Body of pancreas (tissue), 4 donors: ENCODE measurements around the gene ZNF536.

Source experiments
- POLR2A ChIP-seq, 3 donors: fragments of 450-650 bp; IDR thresholded peaks; one replicate each; pipeline ENCODE4 v1.6.1; 2016; ENCODE audit warnings: antibody characterized with exemption in 3 of 3, mild to moderate bottlenecking in 2 of 3
- TF ChIP-seq, protein P1 (sequence below), 7 experiments: fragments of 450-650 bp in 4 of 7; fragments of 200-600 bp in 3 of 7; sonication (generic) in 3 of 7; IDR thresholded peaks; one replicate each; pipeline ENCODE4 v1.5.1; 2016 to 2019; ENCODE audit warnings: antibody characterized with exemption in 7 of 7

- TF ChIP-seq, protein P1, sequence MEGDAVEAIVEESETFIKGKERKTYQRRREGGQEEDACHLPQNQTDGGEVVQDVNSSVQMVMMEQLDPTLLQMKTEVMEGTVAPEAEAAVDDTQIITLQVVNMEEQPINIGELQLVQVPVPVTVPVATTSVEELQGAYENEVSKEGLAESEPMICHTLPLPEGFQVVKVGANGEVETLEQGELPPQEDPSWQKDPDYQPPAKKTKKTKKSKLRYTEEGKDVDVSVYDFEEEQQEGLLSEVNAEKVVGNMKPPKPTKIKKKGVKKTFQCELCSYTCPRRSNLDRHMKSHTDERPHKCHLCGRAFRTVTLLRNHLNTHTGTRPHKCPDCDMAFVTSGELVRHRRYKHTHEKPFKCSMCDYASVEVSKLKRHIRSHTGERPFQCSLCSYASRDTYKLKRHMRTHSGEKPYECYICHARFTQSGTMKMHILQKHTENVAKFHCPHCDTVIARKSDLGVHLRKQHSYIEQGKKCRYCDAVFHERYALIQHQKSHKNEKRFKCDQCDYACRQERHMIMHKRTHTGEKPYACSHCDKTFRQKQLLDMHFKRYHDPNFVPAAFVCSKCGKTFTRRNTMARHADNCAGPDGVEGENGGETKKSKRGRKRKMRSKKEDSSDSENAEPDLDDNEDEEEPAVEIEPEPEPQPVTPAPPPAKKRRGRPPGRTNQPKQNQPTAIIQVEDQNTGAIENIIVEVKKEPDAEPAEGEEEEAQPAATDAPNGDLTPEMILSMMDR (IDR thresholded peaks at IDR 0.05) = no peak
- no peak for TF ChIP-seq POLR2A (IDR thresholded peaks at IDR 0.05)
Observed at GRCh38 chr19:30457484-30457883, 85.3 kb downstream of the ZNF536 start.
